Glutamatergic neuron (in vitro differentiated cells): ENCODE data around the gene PLA2G4B. TPM values are rescaled to one million over a fixed set of nuclear protein-coding genes. Genes with fewer than 3 reads are reported as not detected.

Experiments used
- DNase-seq: peaks from one replicate; pipeline ENCODE4 v3.0.0; 2022
- H3K27ac Mint-ChIP-seq: one replicate; pipeline ENCODE4 v1.8.0; 2020; ENCODE audit warnings: mild to moderate bottlenecking, mixed read lengths, inconsistent platforms; ENCODE audit not compliant: unreplicated experiment
- H3K27me3 Mint-ChIP-seq: one replicate; pipeline ENCODE4 v1.8.0; 2020; ENCODE audit warnings: mild to moderate bottlenecking, moderate library complexity, mixed read lengths, inconsistent platforms; ENCODE audit not compliant: unreplicated experiment
- H3K36me3 Mint-ChIP-seq: one replicate; pipeline ENCODE4 v1.8.0; 2020; ENCODE audit warnings: mild to moderate bottlenecking, mixed read lengths, inconsistent platforms; ENCODE audit not compliant: unreplicated experiment
- H3K4me1 Mint-ChIP-seq: one replicate; pipeline ENCODE4 v1.8.0; 2020; ENCODE audit warnings: mild to moderate bottlenecking, low read depth, mixed read lengths, inconsistent platforms; ENCODE audit not compliant: unreplicated experiment
- H3K4me3 Mint-ChIP-seq: one replicate; pipeline ENCODE4 v1.8.0; 2020; ENCODE audit warnings: mild to moderate bottlenecking, mixed read lengths, inconsistent platforms; ENCODE audit not compliant: unreplicated experiment
- H3K9me3 Mint-ChIP-seq: one replicate; pipeline ENCODE4 v1.8.0; 2020; ENCODE audit warnings: mild to moderate bottlenecking, moderate library complexity, mixed read lengths, inconsistent platforms; ENCODE audit not compliant: unreplicated experiment
- CTCF ChIP-seq: fragments of 200-600 bp; sonication (generic); IDR thresholded peaks from one replicate; pipeline ENCODE4 v1.5.0; 2021; ENCODE audit not compliant: partially characterized antibody, unreplicated experiment
- total RNA-seq: library from RNA; stranded (reverse); fragmentation: NEBNext Ultra II Directional; extraction: Animal tissue kit (Norgen Biotek cat#: 25700); gene quantifications from one replicate; pipeline ENCODE4 v1.2.1, GENCODE V29; 2021; ENCODE audit not compliant: unreplicated experiment

Gene PLA2G4B
- total RNA-seq, 1 donor from 2014 or later: 17.9 TPM

GRCh38 chr15:41871175-41871905, 32.7 kb downstream of the PLA2G4B start:
- Mint-ChIP-seq H3K4me1 (no peaks in the 10 kb centered on the region), H3K27ac (no peak overlapping the region), H3K27me3 (peaks cover 10% of the 10 kb centered on the region), H3K4me3 (no peak overlapping the region), H3K36me3 (peaks cover 5% of the 10 kb centered on the region), H3K9me3 (peaks cover 2% of the 10 kb centered on the region)
- no peak for TF ChIP-seq CTCF
- no peak for DNase-seq

- no peak overlapping the region for H3K27ac Mint-ChIP-seq
- DNase-seq: no peak
- H3K4me3 Mint-ChIP-seq: no peak overlapping the region
- H3K36me3 Mint-ChIP-seq: peaks cover 5% of the 10 kb centered on the region
- peaks cover 10% of the 10 kb centered on the region for H3K27me3 Mint-ChIP-seq
- TF ChIP-seq CTCF: no peak
- H3K4me1 Mint-ChIP-seq: no peaks in the 10 kb centered on the region
- peaks cover 2% of the 10 kb centered on the region for H3K9me3 Mint-ChIP-seq
Measured at GRCh38 chr15:41872166-41872747, 33.6 kb downstream of the PLA2G4B start.

GRCh38 chr15:41873711-41874110, 35.1 kb downstream of the PLA2G4B start:
- no peak for DNase-seq
- H3K4me3 Mint-ChIP-seq: no peak overlapping the region
- H3K9me3 Mint-ChIP-seq: peaks cover 3% of the 10 kb centered on the region
- peaks cover 8% of the 10 kb centered on the region for H3K27me3 Mint-ChIP-seq
- H3K4me1 Mint-ChIP-seq: no peaks in the 10 kb centered on the region
- TF ChIP-seq CTCF: no peak
- no peak overlapping the region for H3K27ac Mint-ChIP-seq
- peaks cover 5% of the 10 kb centered on the region for H3K36me3 Mint-ChIP-seq

- no peaks in the 10 kb centered on the region for H3K4me1 Mint-ChIP-seq
Measured at GRCh38 chr15:41874736-41875135, 36.1 kb downstream of the PLA2G4B start.

More at GRCh38 chr15:41874736-41875135, 36.1 kb downstream of the PLA2G4B start:
- no peak for TF ChIP-seq CTCF
- peaks cover 6% of the 10 kb centered on the region for H3K9me3 Mint-ChIP-seq
- H3K27me3 Mint-ChIP-seq: peaks cover 13% of the 10 kb centered on the region
- H3K4me3 Mint-ChIP-seq: no peak overlapping the region
- peaks cover 5% of the 10 kb centered on the region for H3K36me3 Mint-ChIP-seq
- DNase-seq: no peak
- no peak overlapping the region for H3K27ac Mint-ChIP-seq
